Smooth muscle cell (in vitro differentiated cells): ENCODE data around the gene KREMEN1. TPM values are rescaled to one million over a fixed set of nuclear protein-coding genes. Genes with fewer than 3 reads are reported as not detected.

Source experiments
- DNase-seq: peaks from one replicate; lab custom pipeline; 2025; ENCODE audit not compliant: unreplicated experiment; lab: John Stamatoyannopoulos, UW
- H2AFZ ChIP-seq: fragments of 200-600 bp; sonication (generic); 2 replicates; pipeline ENCODE4 v1.6.0; 2016; ENCODE audit warnings: antibody characterized with exemption, low read depth, mild to moderate bottlenecking
- H3F3A ChIP-seq: fragments of 200-600 bp; sonication (generic); 2 replicates; pipeline ENCODE4 v1.6.0; 2017; ENCODE audit warnings: antibody characterized with exemption, low read depth
- H3K27ac ChIP-seq: fragments of 200-600 bp; sonication (generic); 2 replicates; pipeline ENCODE4 v1.5.1; 2016; ENCODE audit warnings: low read depth, mild to moderate bottlenecking
- H3K27me3 ChIP-seq: fragments of 200-600 bp; sonication (generic); 2 replicates; pipeline ENCODE4 v1.6.1; 2016; ENCODE audit warnings: low read depth, mild to moderate bottlenecking
- H3K36me3 ChIP-seq: fragments of 200-600 bp; sonication (generic); 2 replicates; pipeline ENCODE4 v1.5.1; 2016; ENCODE audit warnings: low read depth
- H3K4me1 ChIP-seq: fragments of 200-600 bp; sonication (generic); 2 replicates; pipeline ENCODE4 v1.5.1; 2016; ENCODE audit warnings: low read depth
- H3K4me2 ChIP-seq: fragments of 200-600 bp; sonication (generic); 2 replicates; pipeline ENCODE4 v1.6.0; 2016; ENCODE audit warnings: mild to moderate bottlenecking
- H3K4me3 ChIP-seq: fragments of 200-600 bp; sonication (generic); 2 replicates; pipeline ENCODE4 v1.5.1; 2016; ENCODE audit warnings: mild to moderate bottlenecking
- H3K79me2 ChIP-seq: fragments of 200-600 bp; sonication (generic); 2 replicates; pipeline ENCODE4 v1.6.0; 2016; ENCODE audit warnings: low read depth, mild to moderate bottlenecking
- H3K9ac ChIP-seq: fragments of 200-600 bp; sonication (generic); 2 replicates; pipeline ENCODE4 v1.6.0; 2016; ENCODE audit warnings: low read depth
- H3K9me3 ChIP-seq: fragments of 200-600 bp; sonication (generic); replicated peaks from 2 replicates; pipeline ENCODE4 v1.5.1; 2016; ENCODE audit warnings: low read depth
- H4K20me1 ChIP-seq: fragments of 200-600 bp; sonication (generic); 2 replicates; pipeline ENCODE4 v1.6.0; 2016; ENCODE audit warnings: low read depth
- WGBS: methylation state at CpG from one replicate; pipeline ENCODE4 v1.1.7; 2016; ENCODE audit warnings: low lambda C conversion rate; 5-methylcytosine and 5-hydroxymethylcytosine counted together
- polyA plus RNA-seq: library from polyadenylated mRNA; unstranded; fragments of >200 nt; fragmentation: Nextera tagmentation; extraction: Ambion mirVana; gene quantifications from 2 replicates; pipeline ENCODE4 v1.2.1, GENCODE V29; 2016
- total RNA-seq: library from RNA; depleted of rRNA; stranded (reverse); fragments of >200 nt; gene quantifications from 2 replicates; pipeline ENCODE4 v1.2.3, GENCODE V29; 2014
- TF ChIP-seq, protein P1 (sequence below): fragments of 200-600 bp; sonication (generic); IDR thresholded peaks from 2 replicates; pipeline ENCODE4 v1.5.1; 2017; ENCODE audit warnings: borderline replicate concordance, mild to moderate bottlenecking, antibody characterized with exemption; ENCODE audit not compliant: insufficient read depth, poor library complexity, severe bottlenecking

Gene KREMEN1
- total and polyA plus RNA-seq, 2 experiments from 2014 or later = 6.0 to 6.8 TPM

DNA sequence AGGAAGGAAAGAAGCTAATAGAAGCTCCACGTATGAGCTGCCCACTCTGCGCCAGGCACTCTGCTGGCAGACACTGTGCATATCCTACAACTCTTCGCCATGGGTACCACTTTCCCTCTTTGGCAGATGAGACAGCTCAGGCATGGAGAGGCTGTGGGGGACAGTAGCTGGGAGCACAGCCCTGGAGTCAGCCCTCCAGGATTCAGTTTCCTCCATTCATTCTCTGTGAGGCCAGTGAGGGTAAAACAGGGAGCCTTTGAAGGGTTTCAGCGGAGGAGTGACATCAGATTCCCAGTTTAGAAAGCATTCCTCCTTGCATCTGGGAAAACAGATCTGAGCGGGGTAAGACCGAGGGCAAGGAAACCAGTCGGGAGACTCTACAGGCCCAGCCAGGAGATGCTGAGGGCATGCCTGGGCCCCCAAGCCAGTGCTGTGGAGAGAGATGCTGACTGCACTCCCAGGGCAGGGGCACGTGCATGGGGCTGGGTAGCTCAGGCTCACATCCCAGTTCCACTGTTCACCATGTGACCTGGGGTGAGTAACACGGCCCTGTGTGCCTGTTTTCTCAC, 74.6 kb downstream of the KREMEN1 start:
- WGBS = 77% methylated on average over 9 of the region's 9 CpGs
- Histone ChIP-seq H3K4me2 (no peak overlapping the region), H3K9ac (no peak overlapping the region), H3K36me3 (no peaks in the 10 kb centered on the region), H3K27me3 (no peaks in the 10 kb centered on the region), H3K27ac (no peak overlapping the region), H3K4me1 (peaks cover 31% of the 10 kb centered on the region), H3K4me3 (no peak overlapping the region), H3K9me3 (no peaks in the 10 kb centered on the region), H2AFZ (no peak overlapping the region), H3K79me2 (no peaks in the 10 kb centered on the region), H3F3A (no peaks in the 10 kb centered on the region), H4K20me1 (no peaks in the 10 kb centered on the region)
- TF ChIP-seq, protein P1, sequence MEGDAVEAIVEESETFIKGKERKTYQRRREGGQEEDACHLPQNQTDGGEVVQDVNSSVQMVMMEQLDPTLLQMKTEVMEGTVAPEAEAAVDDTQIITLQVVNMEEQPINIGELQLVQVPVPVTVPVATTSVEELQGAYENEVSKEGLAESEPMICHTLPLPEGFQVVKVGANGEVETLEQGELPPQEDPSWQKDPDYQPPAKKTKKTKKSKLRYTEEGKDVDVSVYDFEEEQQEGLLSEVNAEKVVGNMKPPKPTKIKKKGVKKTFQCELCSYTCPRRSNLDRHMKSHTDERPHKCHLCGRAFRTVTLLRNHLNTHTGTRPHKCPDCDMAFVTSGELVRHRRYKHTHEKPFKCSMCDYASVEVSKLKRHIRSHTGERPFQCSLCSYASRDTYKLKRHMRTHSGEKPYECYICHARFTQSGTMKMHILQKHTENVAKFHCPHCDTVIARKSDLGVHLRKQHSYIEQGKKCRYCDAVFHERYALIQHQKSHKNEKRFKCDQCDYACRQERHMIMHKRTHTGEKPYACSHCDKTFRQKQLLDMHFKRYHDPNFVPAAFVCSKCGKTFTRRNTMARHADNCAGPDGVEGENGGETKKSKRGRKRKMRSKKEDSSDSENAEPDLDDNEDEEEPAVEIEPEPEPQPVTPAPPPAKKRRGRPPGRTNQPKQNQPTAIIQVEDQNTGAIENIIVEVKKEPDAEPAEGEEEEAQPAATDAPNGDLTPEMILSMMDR = no peak
- no peak for DNase-seq

- H3K9me3 ChIP-seq = no peaks in the 10 kb centered on the region
- no peaks in the 10 kb centered on the region for H3K27me3 ChIP-seq
- no peaks in the 10 kb centered on the region for H3K36me3 ChIP-seq
- no peak overlapping the region for H3K4me3 ChIP-seq
- no peak overlapping the region for H3K27ac ChIP-seq
- peaks cover 37% of the 10 kb centered on the region for H3K4me1 ChIP-seq
- WGBS = 98% methylated on average over 6 of the region's 6 CpGs
- H3K79me2 ChIP-seq = no peaks in the 10 kb centered on the region
- H3K9ac ChIP-seq = no peak overlapping the region
- DNase-seq = no peak
- TF ChIP-seq, protein P1 = no peak
- H2AFZ ChIP-seq = no peak overlapping the region
- no peak overlapping the region for H3K4me2 ChIP-seq
- no peaks in the 10 kb centered on the region for H3F3A ChIP-seq
- no peaks in the 10 kb centered on the region for H4K20me1 ChIP-seq
Measured at GRCh38 chr22:29148036-29148435, 75.2 kb downstream of the KREMEN1 start.

DNA sequence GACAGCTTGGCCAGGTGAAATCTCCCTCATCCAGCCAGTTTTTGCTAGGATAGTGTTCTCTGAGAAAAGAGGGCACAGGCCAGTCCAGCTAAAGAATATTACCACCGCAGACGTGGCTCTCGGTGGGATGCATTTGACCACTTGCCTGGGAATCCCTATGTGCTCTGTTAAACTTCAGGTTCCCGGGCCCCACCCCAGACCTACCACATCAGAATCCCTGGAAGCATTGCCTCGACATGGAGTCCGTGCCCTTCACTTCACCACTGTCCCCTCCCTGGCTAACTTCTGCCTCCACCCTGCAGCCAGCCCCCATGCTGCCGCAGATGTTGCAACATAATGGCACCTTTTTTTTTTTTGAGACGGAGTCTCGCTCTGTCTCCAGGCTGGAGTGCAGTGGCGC, 76.0 kb downstream of the KREMEN1 start:
- Histone ChIP-seq H3K27me3 (no peaks in the 10 kb centered on the region), H4K20me1 (no peaks in the 10 kb centered on the region), H3K79me2 (no peaks in the 10 kb centered on the region), H3K9me3 (no peaks in the 10 kb centered on the region), H3F3A (no peaks in the 10 kb centered on the region), H3K4me2 (no peak overlapping the region), H2AFZ (no peak overlapping the region), H3K27ac (no peak overlapping the region), H3K4me3 (no peak overlapping the region), H3K4me1 (peaks cover 37% of the 10 kb centered on the region), H3K36me3 (no peaks in the 10 kb centered on the region), H3K9ac (no peak overlapping the region)
- TF ChIP-seq, protein P1 = no peak
- 97% methylated on average over 10 of the region's 10 CpGs for WGBS
- DNase-seq = no peak

GRCh38 chr22:29149841-29150555, 77.2 kb downstream of the KREMEN1 start:
- no peak overlapping the region for H3K9ac ChIP-seq
- TF ChIP-seq, protein P1 = no peak
- no peak overlapping the region for H2AFZ ChIP-seq

More at GRCh38 chr22:29149841-29150555, 77.2 kb downstream of the KREMEN1 start:
- Histone ChIP-seq H3K9me3 (no peaks in the 10 kb centered on the region), H3K4me2 (no peak overlapping the region), H4K20me1 (no peaks in the 10 kb centered on the region), H3K4me3 (no peak overlapping the region), H3K79me2 (no peaks in the 10 kb centered on the region), H3K36me3 (no peaks in the 10 kb centered on the region), H3K4me1 (peaks cover 42% of the 10 kb centered on the region), H3K27me3 (no peaks in the 10 kb centered on the region), H3K27ac (no peak overlapping the region), H3F3A (no peaks in the 10 kb centered on the region)
- WGBS = 83% methylated on average over 16 of the region's 16 CpGs
- no peak for DNase-seq
